HepG2 (cell line): ENCODE data around the gene CST4. TPM values are rescaled to one million over a fixed set of nuclear protein-coding genes. Genes with fewer than 3 reads are reported as not detected.

Source experiments
- ATF5 ChIP-seq: sonication (generic); formaldehyde crosslinking; IDR thresholded peaks from 2 replicates; pipeline ENCODE4 v1.4.0; 2020; ENCODE audit warnings: mild to moderate bottlenecking, low read depth, missing genetic modification reagents
- CSRNP1 ChIP-seq: sonication (generic); formaldehyde crosslinking; IDR thresholded peaks from 2 replicates; pipeline ENCODE4 v1.8.1; 2023; ENCODE audit warnings: mild to moderate bottlenecking, missing genetic modification reagents
- HNF1A ChIP-seq, 2 experiments: sonication (generic) in 1 of 2; formaldehyde crosslinking in 1 of 2; IDR thresholded peaks; 2 replicates each; pipeline versions ENCODE4 v1.4.0 to v1.6.1; 2016 to 2020; ENCODE audit warnings: borderline replicate concordance in 1 of 2, low read depth in 1 of 2, mild to moderate bottlenecking in 1 of 2, missing genetic modification reagents in 1 of 2
- KDM2A ChIP-seq: sonication (generic); formaldehyde crosslinking; IDR thresholded peaks from 2 replicates; pipeline ENCODE4 v1.4.0; 2020; ENCODE audit warnings: low read depth, missing genetic modification reagents, borderline replicate concordance
- MIER3 ChIP-seq: IDR thresholded peaks from 2 replicates; pipeline ENCODE4 v1.6.1; 2016; ENCODE audit warnings: missing compliant biosample characterization, borderline replicate concordance
- NR2C2 ChIP-seq: sonication (generic); formaldehyde crosslinking; IDR thresholded peaks from 2 replicates; pipeline ENCODE4 v1.4.0; 2020; ENCODE audit warnings: missing genetic modification reagents, mild to moderate bottlenecking, moderate library complexity, borderline replicate concordance
- NRL ChIP-seq: sonication (generic); formaldehyde crosslinking; IDR thresholded peaks from 2 replicates; pipeline ENCODE4 v1.5.0; 2020; ENCODE audit warnings: missing genetic modification reagents, mild to moderate bottlenecking, moderate library complexity, borderline replicate concordance
- PAX8 ChIP-seq: sonication (generic); formaldehyde crosslinking; IDR thresholded peaks from 2 replicates; pipeline ENCODE4 v1.8.0; 2022; ENCODE audit warnings: mild to moderate bottlenecking, missing genetic modification reagents, borderline replicate concordance
- SIX1 ChIP-seq: sonication (generic); formaldehyde crosslinking; IDR thresholded peaks from 2 replicates; pipeline ENCODE4 v1.4.0; 2020; ENCODE audit warnings: missing genetic modification reagents, borderline replicate concordance
- TARDBP ChIP-seq: sonication (generic); formaldehyde crosslinking; IDR thresholded peaks from 2 replicates; pipeline ENCODE4 v1.8.0; 2022; ENCODE audit warnings: mild to moderate bottlenecking, missing genetic modification reagents
- THAP11 ChIP-seq: IDR thresholded peaks from 2 replicates; pipeline ENCODE4 v1.6.1; 2016; ENCODE audit warnings: missing biosample characterization, missing genetic modification reagents
- ZFP37 ChIP-seq: sonication (generic); formaldehyde crosslinking; IDR thresholded peaks from 2 replicates; pipeline ENCODE4 v1.4.0; 2020; ENCODE audit warnings: missing genetic modification reagents, borderline replicate concordance
- ZNF333 ChIP-seq: sonication (generic); formaldehyde crosslinking; IDR thresholded peaks from 2 replicates; pipeline ENCODE4 v1.4.0; 2020; ENCODE audit warnings: mild to moderate bottlenecking, missing genetic modification reagents, borderline replicate concordance
- ZNF646 ChIP-seq: sonication (generic); formaldehyde crosslinking; IDR thresholded peaks from 2 replicates; pipeline ENCODE4 v1.9.0; 2021; ENCODE audit warnings: mild to moderate bottlenecking, missing genetic modification reagents
- polyA plus RNA-seq, 8 experiments: library from polyadenylated mRNA; depleted of rRNA in 3 of 8; stranded (reverse) in 7 of 8; unstranded in 1 of 8; fragments of >200 nt; fragmentation: Illumina TruSeq in 4 of 8; extraction: Trizol in 4 of 8; gene quantifications; 2 replicates each; pipeline versions ENCODE4 v1.2.1 to v1.2.3, GENCODE V29; 2011 to 2016; ENCODE audit warnings: low read depth in 4 of 8, missing spikeins in 1 of 8, mixed read lengths in 1 of 8; ENCODE audit not compliant: insufficient read depth in 1 of 8
- total RNA-seq, 5 experiments: library from RNA; depleted of rRNA; stranded (reverse); fragments of >200 nt; fragmentation: Illumina TruSeq; extraction: Trizol; gene quantifications; 2 replicates each; pipeline ENCODE4 v1.2.3, GENCODE V29; 2016; ENCODE audit warnings: low read depth in 1 of 5

The CST4 gene
- total and polyA plus RNA-seq, 2 of the 13 experiments (the other 11 are each of a cell fraction or from before 2014, with no cell fraction given): not detected

- TF ChIP-seq ZNF646 (CRISPR knock-in tag) (no peak), NR2C2 (peak; percentile 55; the same call in 1 of the 2 replicates), ATF5 (CRISPR knock-in tag) (no peak), HNF1A (IDR thresholded peaks at IDR 0.05; ENCODE audit: low read depth) (no peak), HNF1A (CRISPR knock-in tag; IDR thresholded peaks at IDR 0.05; ENCODE audit: borderline replicate concordance) (no peak), ZNF333 (CRISPR knock-in tag) (no peak), TARDBP (CRISPR knock-in tag) (peak; percentile 65; the same call in 1 of the 2 replicates), CSRNP1 (CRISPR knock-in tag) (no peak), MIER3 (peak; percentile 38; the same call in 1 of the 2 replicates), THAP11 (CRISPR knock-in tag) (0 out of 2 replicates have a peak, but pooled peaks have one; percentile 27), SIX1 (0 out of 2 replicates have a peak, but pooled peaks have one; percentile 10), NRL (CRISPR knock-in tag) (no peak), KDM2A (no peak), PAX8 (CRISPR knock-in tag) (no peak), ZFP37 (CRISPR knock-in tag) (no peak)
Observed at GRCh38 chr20:23649830-23650417, 38.9 kb downstream of the CST4 start (continued).
